T-helper 2 cell treated with Interferon-gamma antibody and Interleukin-4, amounts not matched to agents 100 ng/mL and 5 ng/mL, for 36 hours (primary cell): ENCODE data around the gene CARHSP1. TPM values are rescaled to one million over a fixed set of nuclear protein-coding genes. Genes with fewer than 3 reads are reported as not detected.
"Not testable (repeated sequence)": the region's sequence is repeated elsewhere in the genome, so short reads cannot be mapped to it uniquely, and the experiment has no call there.

Source experiments
- intact Hi-C: fragments of 100-400 bp; cut with micrococcal nuclease; formaldehyde crosslinking; loops from one replicate; pipeline ENCODE4 v1.15.1; 2023
- total RNA-seq: library from RNA; stranded (reverse); gene quantifications from 2 replicates; pipeline ENCODE4 v1.2.3, GENCODE V29; 2022

CARHSP1 gene
- total RNA-seq, 1 donor from 2014 or later: 153 TPM

- intact Hi-C loops: no loop called here
Observed at GRCh38 chr16:8855972-8856371, 12.8 kb downstream of the CARHSP1 start.

GRCh38 chr16:8855051-8855786 lies 13.6 kb downstream of the CARHSP1 start:
- intact Hi-C loops: no loop called here

GRCh38 chr16:8854298-8854948 lies 14.4 kb downstream of the CARHSP1 start:
- intact Hi-C loops: no loop called here

GRCh38 chr16:8853611-8854010 lies 15.2 kb downstream of the CARHSP1 start:
- intact Hi-C loops: no loop called here

- intact Hi-C loops: no loop called here
Observed at GRCh38 chr16:8853150-8853549, 15.7 kb downstream of the CARHSP1 start.

- intact Hi-C loops: no loop called here
Observed at GRCh38 chr16:8852534-8852933, 16.3 kb downstream of the CARHSP1 start.

GRCh38 chr16:8851761-8852403 lies 16.9 kb downstream of the CARHSP1 start:
- intact Hi-C loops: no loop called here

GRCh38 chr16:8850279-8850885 lies 18.4 kb downstream of the CARHSP1 start:
- intact Hi-C loops: no loop called here

- intact Hi-C loops: no loop called here
Observed at GRCh38 chr16:8849411-8850011, 19.3 kb downstream of the CARHSP1 start.

GRCh38 chr16:8848939-8849391 lies 19.8 kb downstream of the CARHSP1 start:
- intact Hi-C loops: no loop called here

- intact Hi-C loops: no loop called here
Observed at GRCh38 chr16:8848231-8848938, 20.4 kb downstream of the CARHSP1 start.

- intact Hi-C loops: no loop called here
Observed at GRCh38 chr16:8847623-8848022, 21.2 kb downstream of the CARHSP1 start.

GRCh38 chr16:8847145-8847544 lies 21.7 kb downstream of the CARHSP1 start:
- intact Hi-C loops: no loop called here

- intact Hi-C loops: no loop called here
Observed at GRCh38 chr16:8846401-8846932, 22.3 kb downstream of the CARHSP1 start.

GRCh38 chr16:8845699-8846298 lies 23.0 kb downstream of the CARHSP1 start:
- intact Hi-C loops: no loop called here

- intact Hi-C loops: not testable (repeated sequence)
Observed at GRCh38 chr16:8843296-8843695, 25.5 kb downstream of the CARHSP1 start.

- intact Hi-C loops: not testable (repeated sequence)
Observed at GRCh38 chr16:8842016-8842415, 26.8 kb downstream of the CARHSP1 start.

- intact Hi-C loops: not testable (repeated sequence)
Observed at GRCh38 chr16:8837594-8837993, 31.2 kb downstream of the CARHSP1 start.

- intact Hi-C loops: not testable (repeated sequence)
Observed at GRCh38 chr16:8836797-8837196, 32.0 kb downstream of the CARHSP1 start.

GRCh38 chr16:8832717-8833105 lies 36.1 kb downstream of the CARHSP1 start:
- intact Hi-C loops: no loop called here
